ENCODE results near the gene STK24.

STK24 gene

DNA sequence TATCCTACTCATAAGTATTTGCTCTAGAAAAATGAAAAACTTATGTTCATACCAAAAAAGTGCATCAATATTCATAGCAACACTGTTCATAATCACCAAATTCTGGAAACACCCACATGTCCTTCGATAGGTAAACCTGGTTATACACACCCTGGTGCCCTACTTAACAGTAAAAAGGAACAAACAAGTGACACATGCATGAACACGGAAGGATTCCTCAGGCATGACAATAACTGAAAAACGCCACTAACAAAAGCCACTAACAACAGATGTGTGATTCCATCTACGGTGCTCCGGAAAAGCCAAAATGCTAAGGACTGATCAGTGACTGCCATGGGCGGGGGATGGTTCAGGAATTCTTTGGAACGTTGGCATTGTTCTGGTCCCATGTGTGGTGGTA lies 65.5 kb downstream of the STK24 start:
- H3K79me2 ChIP-seq (ENCODE audit: insufficient read depth, low read length): peaks cover 94% of the 10 kb centered on the region
- peaks cover 31% of the 10 kb centered on the region for H4K20me1 ChIP-seq (ENCODE audit: insufficient read depth, low read length, poor library complexity, severe bottlenecking)

DNA sequence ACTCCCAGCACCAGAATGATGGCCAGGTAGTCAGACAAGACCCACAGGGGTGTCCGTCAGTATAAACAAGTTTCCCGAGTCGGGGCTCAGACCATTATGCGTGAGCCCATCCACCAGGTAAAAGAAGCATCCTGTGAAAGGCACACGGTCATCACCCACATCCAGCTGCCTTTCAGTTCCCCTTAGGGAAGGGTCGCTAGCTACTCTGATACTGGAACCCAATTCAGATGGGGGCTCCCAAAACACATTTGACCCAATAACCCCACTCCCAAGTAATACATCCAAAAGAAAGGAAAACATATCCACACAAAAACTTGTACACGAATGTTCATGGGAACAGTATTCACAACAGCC lies 66.8 kb downstream of the STK24 start:
- no peaks in the 10 kb centered on the region for H3F3A ChIP-seq (ENCODE audit: low read depth)
- no peak overlapping the region for H3K4me2 ChIP-seq (ENCODE audit: low read depth, low read length, poor library complexity, severe bottlenecking)
- H4K20me1 ChIP-seq (ENCODE audit: insufficient read depth, low read length, poor library complexity, severe bottlenecking): peaks cover 42% of the 10 kb centered on the region
- H3K9me2 ChIP-seq (replicated peaks; ENCODE audit: low read depth, low read length): no peaks in the 10 kb centered on the region
- H3K9ac ChIP-seq (ENCODE audit: low read depth, low read length, poor library complexity, severe bottlenecking): no peak overlapping the region
- H3K27me3 ChIP-seq (ENCODE audit: insufficient read depth, low read length, poor library complexity, severe bottlenecking): no peaks in the 10 kb centered on the region
- no peak overlapping the region for H3K4me3 ChIP-seq (ENCODE audit: low read length, poor library complexity, severe bottlenecking)
- no peak overlapping the region for H2AFZ ChIP-seq (ENCODE audit: low read length)
- no peak for TF ChIP-seq EZH2phosphoT487 (IDR thresholded peaks at IDR 0.05; ENCODE audit: borderline replicate concordance)
- TF ChIP-seq, protein P1, sequence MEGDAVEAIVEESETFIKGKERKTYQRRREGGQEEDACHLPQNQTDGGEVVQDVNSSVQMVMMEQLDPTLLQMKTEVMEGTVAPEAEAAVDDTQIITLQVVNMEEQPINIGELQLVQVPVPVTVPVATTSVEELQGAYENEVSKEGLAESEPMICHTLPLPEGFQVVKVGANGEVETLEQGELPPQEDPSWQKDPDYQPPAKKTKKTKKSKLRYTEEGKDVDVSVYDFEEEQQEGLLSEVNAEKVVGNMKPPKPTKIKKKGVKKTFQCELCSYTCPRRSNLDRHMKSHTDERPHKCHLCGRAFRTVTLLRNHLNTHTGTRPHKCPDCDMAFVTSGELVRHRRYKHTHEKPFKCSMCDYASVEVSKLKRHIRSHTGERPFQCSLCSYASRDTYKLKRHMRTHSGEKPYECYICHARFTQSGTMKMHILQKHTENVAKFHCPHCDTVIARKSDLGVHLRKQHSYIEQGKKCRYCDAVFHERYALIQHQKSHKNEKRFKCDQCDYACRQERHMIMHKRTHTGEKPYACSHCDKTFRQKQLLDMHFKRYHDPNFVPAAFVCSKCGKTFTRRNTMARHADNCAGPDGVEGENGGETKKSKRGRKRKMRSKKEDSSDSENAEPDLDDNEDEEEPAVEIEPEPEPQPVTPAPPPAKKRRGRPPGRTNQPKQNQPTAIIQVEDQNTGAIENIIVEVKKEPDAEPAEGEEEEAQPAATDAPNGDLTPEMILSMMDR (conservative IDR thresholded peaks at IDR 0.05; ENCODE audit: low read length): no peak
- H3K4me1 ChIP-seq (ENCODE audit: insufficient read depth, low read length, poor library complexity, severe bottlenecking): peaks cover 23% of the 10 kb centered on the region
- no peaks in the 10 kb centered on the region for H3K9me3 ChIP-seq (ENCODE audit: insufficient read depth, low read depth, low read length)
- H3K79me2 ChIP-seq (ENCODE audit: insufficient read depth, low read length): peaks cover 94% of the 10 kb centered on the region
- H3K36me3 ChIP-seq (ENCODE audit: insufficient read depth, low read length): peaks cover 8% of the 10 kb centered on the region; the same call in 1 of the 2 replicates

More for the DNA sequence above, 65.5 kb downstream of the STK24 start:
- no peaks in the 10 kb centered on the region for H3K9me3 ChIP-seq (ENCODE audit: insufficient read depth, low read depth, low read length)
- TF ChIP-seq, protein P1 (conservative IDR thresholded peaks at IDR 0.05; ENCODE audit: low read length): no peak
- no peak for TF ChIP-seq EZH2phosphoT487 (IDR thresholded peaks at IDR 0.05; ENCODE audit: borderline replicate concordance)
- H3K4me3 ChIP-seq (ENCODE audit: low read length, poor library complexity, severe bottlenecking): no peak overlapping the region
- H2AFZ ChIP-seq (ENCODE audit: low read length): no peak overlapping the region
- H3K36me3 ChIP-seq (ENCODE audit: insufficient read depth, low read length): peaks cover 19% of the 10 kb centered on the region; the same call in 1 of the 2 replicates
- H3K27me3 ChIP-seq (ENCODE audit: insufficient read depth, low read length, poor library complexity, severe bottlenecking): no peaks in the 10 kb centered on the region
- no peaks in the 10 kb centered on the region for H3F3A ChIP-seq (ENCODE audit: low read depth)
- H3K9me2 ChIP-seq (replicated peaks; ENCODE audit: low read depth, low read length): no peaks in the 10 kb centered on the region
- H3K4me1 ChIP-seq (ENCODE audit: insufficient read depth, low read length, poor library complexity, severe bottlenecking): peaks cover 23% of the 10 kb centered on the region
- H3K9ac ChIP-seq (ENCODE audit: low read depth, low read length, poor library complexity, severe bottlenecking): no peak overlapping the region
- no peak overlapping the region for H3K4me2 ChIP-seq (ENCODE audit: low read depth, low read length, poor library complexity, severe bottlenecking)

DNA sequence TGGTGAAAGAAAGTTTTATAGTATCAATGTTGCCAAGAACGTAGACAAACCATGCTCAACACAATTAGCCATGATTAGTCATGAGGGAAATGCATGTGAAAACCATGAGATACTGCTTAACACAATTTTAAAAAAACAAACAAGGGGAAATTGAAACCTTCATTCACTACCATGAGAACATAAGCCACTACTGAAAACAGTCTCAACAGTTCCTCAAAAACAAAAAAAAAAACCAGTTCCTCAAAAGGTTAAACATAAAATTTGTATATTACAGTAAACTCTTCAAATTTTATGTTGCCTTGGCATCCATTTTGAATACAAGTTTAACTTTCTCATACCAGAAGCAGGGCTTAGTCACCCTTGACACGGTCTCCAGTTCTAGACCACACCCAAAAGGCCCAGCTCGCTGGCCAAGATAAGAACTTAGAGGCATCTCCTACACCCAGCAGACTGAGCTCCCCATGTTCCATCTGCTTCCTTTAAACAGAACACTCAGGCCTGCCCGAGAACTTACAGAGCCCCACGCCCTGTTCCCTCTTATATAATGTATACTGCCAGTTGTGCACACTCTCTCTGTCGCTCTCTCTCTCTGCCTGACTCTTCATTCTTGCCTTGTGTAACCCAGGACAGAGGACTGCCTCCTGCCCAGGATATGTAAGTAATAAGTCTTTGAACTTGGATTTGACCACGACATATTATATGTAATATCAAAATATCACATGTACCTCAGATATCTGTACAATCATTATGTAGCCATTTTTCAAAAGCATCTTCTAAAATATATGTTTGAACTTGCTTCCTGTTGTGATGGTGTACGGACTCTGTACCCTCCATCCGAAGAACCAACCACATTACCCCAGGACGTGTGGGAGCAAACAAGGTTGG lies 67.4 kb downstream of the STK24 start:
- Histone ChIP-seq H2AFZ (ENCODE audit: low read length) (no peak overlapping the region), H3K9me3 (ENCODE audit: insufficient read depth, low read depth, low read length) (no peaks in the 10 kb centered on the region), H3K4me3 (ENCODE audit: low read length, poor library complexity, severe bottlenecking) (no peak overlapping the region), H3K9ac (ENCODE audit: low read depth, low read length, poor library complexity, severe bottlenecking) (no peak overlapping the region), H3K4me2 (ENCODE audit: low read depth, low read length, poor library complexity, severe bottlenecking) (no peak overlapping the region), H3K79me2 (ENCODE audit: insufficient read depth, low read length) (peaks cover 96% of the 10 kb centered on the region), H3K27me3 (ENCODE audit: insufficient read depth, low read length, poor library complexity, severe bottlenecking) (no peaks in the 10 kb centered on the region), H3F3A (ENCODE audit: low read depth) (no peaks in the 10 kb centered on the region), H4K20me1 (ENCODE audit: insufficient read depth, low read length, poor library complexity, severe bottlenecking) (peaks cover 49% of the 10 kb centered on the region), H3K9me2 (replicated peaks; ENCODE audit: low read depth, low read length) (no peaks in the 10 kb centered on the region), H3K36me3 (ENCODE audit: insufficient read depth, low read length) (peaks cover 12% of the 10 kb centered on the region; the same call in 1 of the 2 replicates), H3K4me1 (ENCODE audit: insufficient read depth, low read length, poor library complexity, severe bottlenecking) (peaks cover 28% of the 10 kb centered on the region)
- no peak for TF ChIP-seq EZH2phosphoT487 (IDR thresholded peaks at IDR 0.05; ENCODE audit: borderline replicate concordance)
- TF ChIP-seq, protein P1 (conservative IDR thresholded peaks at IDR 0.05; ENCODE audit: low read length): no peak

Data from Loucy (cell line).